Neural progenitor cell (in vitro differentiated cells): Measurements from ENCODE around the gene CDS2. TPM values are rescaled to one million over a fixed set of nuclear protein-coding genes. Genes with fewer than 3 reads are reported as not detected.

Source experiments
- DNase-seq: peaks from one replicate; pipeline ENCODE4 v3.0.0-alpha.2; 2016; ENCODE audit warnings: low spot score
- H2AFZ ChIP-seq: fragments of 200-600 bp; sonication (generic); replicated peaks from 2 replicates; pipeline ENCODE4 v1.6.1; 2016; ENCODE audit warnings: antibody characterized with exemption
- H3F3A ChIP-seq: fragments of 200-600 bp; sonication (generic); 2 replicates; pipeline ENCODE4 v1.6.1; 2016; ENCODE audit warnings: antibody characterized with exemption, low read depth
- H3K27ac ChIP-seq: fragments of 200-600 bp; sonication (generic); 2 replicates; pipeline ENCODE4 v1.5.1; 2016; ENCODE audit warnings: mild to moderate bottlenecking
- H3K27me3 ChIP-seq: fragments of 200-600 bp; sonication (generic); 2 replicates; pipeline ENCODE4 v1.6.1; 2016; ENCODE audit warnings: mild to moderate bottlenecking, moderate library complexity
- H3K36me3 ChIP-seq: fragments of 200-600 bp; sonication (generic); 2 replicates; pipeline ENCODE4 v1.5.1; 2016
- H3K4me1 ChIP-seq: fragments of 200-600 bp; sonication (generic); 2 replicates; pipeline ENCODE4 v1.6.1; 2016; ENCODE audit warnings: mixed run types
- H3K4me2 ChIP-seq: fragments of 200-600 bp; sonication (generic); 2 replicates; pipeline ENCODE4 v1.6.1; 2016
- H3K4me3 ChIP-seq: fragments of 200-600 bp; sonication (generic); 2 replicates; pipeline ENCODE4 v1.5.1; 2016
- H3K79me2 ChIP-seq: fragments of 200-600 bp; sonication (generic); 2 replicates; pipeline ENCODE4 v1.6.1; 2016; ENCODE audit warnings: low read depth
- H3K9ac ChIP-seq: fragments of 200-600 bp; sonication (generic); 2 replicates; pipeline ENCODE4 v1.6.1; 2016
- H3K9me3 ChIP-seq: fragments of 200-600 bp; sonication (generic); 2 replicates; pipeline ENCODE4 v1.5.1; 2016; ENCODE audit warnings: low read depth
- H4K20me1 ChIP-seq: fragments of 200-600 bp; sonication (generic); 2 replicates; pipeline ENCODE4 v1.6.1; 2016; ENCODE audit warnings: low read depth
- H3K27ac Mint-ChIP-seq: 3 replicates; pipeline ENCODE4 v1.8.0; 2021; ENCODE audit warnings: mixed read lengths
- H3K27me3 Mint-ChIP-seq: 2 replicates; pipeline ENCODE4 v1.8.0; 2022; ENCODE audit warnings: low read depth, mild to moderate bottlenecking, inconsistent platforms, moderate library complexity, mixed read lengths; ENCODE audit not compliant: insufficient read depth
- H3K36me3 Mint-ChIP-seq: 3 replicates; pipeline ENCODE4 v1.8.0; 2021; ENCODE audit warnings: mixed read lengths
- H3K4me1 Mint-ChIP-seq: 3 replicates; pipeline ENCODE4 v1.8.0; 2021; ENCODE audit warnings: mixed read lengths
- H3K4me3 Mint-ChIP-seq: 3 replicates; pipeline ENCODE4 v1.8.0; 2021; ENCODE audit warnings: mild to moderate bottlenecking, moderate library complexity, mixed read lengths
- H3K9me3 Mint-ChIP-seq: 3 replicates; pipeline ENCODE4 v1.8.0; 2020; ENCODE audit warnings: mixed read lengths
- EZH2 ChIP-seq: fragments of 200-600 bp; sonication (generic); IDR thresholded peaks from 2 replicates; pipeline ENCODE4 v1.6.1; 2017; ENCODE audit warnings: antibody characterized with exemption, mild to moderate bottlenecking, moderate library complexity
- EZH2phosphoT487 ChIP-seq: fragments of 200-600 bp; sonication (generic); IDR thresholded peaks from 2 replicates; pipeline ENCODE4 v1.6.1; 2017; ENCODE audit warnings: antibody characterized with exemption
- total RNA-seq: library from RNA; depleted of rRNA; stranded (reverse); fragments of >200 nt; gene quantifications from 2 replicates; pipeline ENCODE4 v1.2.3, GENCODE V29; 2015; ENCODE audit warnings: low replicate concordance
- TF ChIP-seq, protein P1 (sequence below): fragments of 200-600 bp; sonication (generic); IDR thresholded peaks from 2 replicates; pipeline ENCODE4 v1.5.1; 2017; ENCODE audit warnings: antibody characterized with exemption, mild to moderate bottlenecking

CDS2 gene
- total RNA-seq, 1 donor from 2014 or later = 59.8 TPM

DNA sequence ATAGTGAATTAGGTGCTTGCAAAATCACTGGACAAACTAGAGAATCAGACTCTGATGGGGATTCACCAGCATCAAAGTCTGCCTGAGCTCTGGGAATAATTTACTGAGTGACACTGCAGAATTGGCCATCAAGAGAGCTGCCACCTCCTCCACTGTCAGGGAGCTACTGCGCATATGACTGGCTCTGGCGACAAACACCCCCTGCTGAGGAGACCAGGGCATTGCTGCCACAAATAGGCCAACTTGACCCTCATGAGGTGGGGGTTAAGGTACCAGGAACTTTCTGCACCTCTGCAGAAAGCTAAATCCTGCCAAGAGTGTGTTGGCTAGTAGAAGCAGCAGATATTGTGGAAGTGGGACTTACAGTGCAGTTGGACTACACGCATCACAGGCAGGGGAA is 88.0 kb downstream of the CDS2 start:
- H3K36me3 Mint-ChIP-seq = peaks cover 1% of the 10 kb centered on the region
- no peak overlapping the region for H3K9ac ChIP-seq
- H3K27me3 ChIP-seq = no peaks in the 10 kb centered on the region
- H3K27ac ChIP-seq = no peak overlapping the region
- no peaks in the 10 kb centered on the region for H3K9me3 Mint-ChIP-seq
- no peak overlapping the region for H3K27ac Mint-ChIP-seq
- H3K27me3 Mint-ChIP-seq = peaks cover 2% of the 10 kb centered on the region
- no peaks in the 10 kb centered on the region for H3K4me1 ChIP-seq
- no peak overlapping the region for H3K4me3 Mint-ChIP-seq
- H3K36me3 ChIP-seq = no peaks in the 10 kb centered on the region
- no peak for DNase-seq
- no peaks in the 10 kb centered on the region for H3K79me2 ChIP-seq
- TF ChIP-seq, protein P1, sequence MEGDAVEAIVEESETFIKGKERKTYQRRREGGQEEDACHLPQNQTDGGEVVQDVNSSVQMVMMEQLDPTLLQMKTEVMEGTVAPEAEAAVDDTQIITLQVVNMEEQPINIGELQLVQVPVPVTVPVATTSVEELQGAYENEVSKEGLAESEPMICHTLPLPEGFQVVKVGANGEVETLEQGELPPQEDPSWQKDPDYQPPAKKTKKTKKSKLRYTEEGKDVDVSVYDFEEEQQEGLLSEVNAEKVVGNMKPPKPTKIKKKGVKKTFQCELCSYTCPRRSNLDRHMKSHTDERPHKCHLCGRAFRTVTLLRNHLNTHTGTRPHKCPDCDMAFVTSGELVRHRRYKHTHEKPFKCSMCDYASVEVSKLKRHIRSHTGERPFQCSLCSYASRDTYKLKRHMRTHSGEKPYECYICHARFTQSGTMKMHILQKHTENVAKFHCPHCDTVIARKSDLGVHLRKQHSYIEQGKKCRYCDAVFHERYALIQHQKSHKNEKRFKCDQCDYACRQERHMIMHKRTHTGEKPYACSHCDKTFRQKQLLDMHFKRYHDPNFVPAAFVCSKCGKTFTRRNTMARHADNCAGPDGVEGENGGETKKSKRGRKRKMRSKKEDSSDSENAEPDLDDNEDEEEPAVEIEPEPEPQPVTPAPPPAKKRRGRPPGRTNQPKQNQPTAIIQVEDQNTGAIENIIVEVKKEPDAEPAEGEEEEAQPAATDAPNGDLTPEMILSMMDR = no peak
- TF ChIP-seq EZH2 = no peak
- TF ChIP-seq EZH2phosphoT487 = no peak
- no peaks in the 10 kb centered on the region for H3K4me1 Mint-ChIP-seq
- H4K20me1 ChIP-seq = no peaks in the 10 kb centered on the region
- H3K4me2 ChIP-seq = no peak overlapping the region
- H2AFZ ChIP-seq = no peak overlapping the region
- H3K4me3 ChIP-seq = no peak overlapping the region
- H3F3A ChIP-seq = no peaks in the 10 kb centered on the region
- H3K9me3 ChIP-seq = no peaks in the 10 kb centered on the region

DNA sequence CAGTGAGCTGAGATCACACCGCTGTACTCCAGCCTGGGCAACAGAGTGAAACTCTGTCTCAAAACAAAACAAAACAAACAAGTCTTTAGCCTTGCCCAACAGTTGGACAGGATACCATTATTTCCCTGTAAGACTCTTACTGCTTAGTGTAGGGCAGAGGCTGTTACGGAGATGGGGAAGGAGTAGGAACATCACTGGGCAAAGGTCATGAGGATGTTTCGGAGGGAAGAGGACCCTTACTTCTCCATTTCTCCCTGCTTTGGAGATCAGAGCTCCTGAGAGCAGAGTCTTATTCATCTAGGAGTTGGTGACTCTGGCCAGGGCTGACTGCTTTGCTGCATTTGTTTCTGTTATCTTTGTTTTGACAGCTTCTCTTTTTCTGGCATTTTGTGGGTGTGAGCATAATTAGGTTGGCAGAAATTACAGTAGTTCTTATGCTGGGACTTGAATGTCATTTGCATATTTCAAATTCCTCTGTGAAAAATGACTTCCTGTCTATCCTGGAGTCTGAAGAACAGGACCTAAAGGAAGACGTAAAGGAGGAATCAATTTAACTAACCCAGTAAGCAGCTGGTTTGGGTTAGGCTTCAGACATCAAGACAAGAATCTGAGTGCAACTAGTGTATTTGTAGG is 89.0 kb downstream of the CDS2 start:
- no peak overlapping the region for H2AFZ ChIP-seq
- no peaks in the 10 kb centered on the region for H3K9me3 Mint-ChIP-seq
- H3K79me2 ChIP-seq = no peaks in the 10 kb centered on the region
- no peaks in the 10 kb centered on the region for H3K36me3 Mint-ChIP-seq
- no peak overlapping the region for H3K4me3 Mint-ChIP-seq
- H3F3A ChIP-seq = no peaks in the 10 kb centered on the region
- TF ChIP-seq EZH2 = no peak
- no peaks in the 10 kb centered on the region for H3K27me3 ChIP-seq
- H3K9me3 ChIP-seq = no peaks in the 10 kb centered on the region
- no peaks in the 10 kb centered on the region for H3K4me1 Mint-ChIP-seq
- DNase-seq = no peak
- no peak overlapping the region for H3K4me2 ChIP-seq
- H3K4me1 ChIP-seq = no peaks in the 10 kb centered on the region
- H3K36me3 ChIP-seq = no peaks in the 10 kb centered on the region
- no peak overlapping the region for H3K27ac ChIP-seq
- H3K27me3 Mint-ChIP-seq = peaks cover 2% of the 10 kb centered on the region
- no peak overlapping the region for H3K27ac Mint-ChIP-seq
- H3K4me3 ChIP-seq = no peak overlapping the region
- no peaks in the 10 kb centered on the region for H4K20me1 ChIP-seq
- H3K9ac ChIP-seq = no peak overlapping the region

DNA sequence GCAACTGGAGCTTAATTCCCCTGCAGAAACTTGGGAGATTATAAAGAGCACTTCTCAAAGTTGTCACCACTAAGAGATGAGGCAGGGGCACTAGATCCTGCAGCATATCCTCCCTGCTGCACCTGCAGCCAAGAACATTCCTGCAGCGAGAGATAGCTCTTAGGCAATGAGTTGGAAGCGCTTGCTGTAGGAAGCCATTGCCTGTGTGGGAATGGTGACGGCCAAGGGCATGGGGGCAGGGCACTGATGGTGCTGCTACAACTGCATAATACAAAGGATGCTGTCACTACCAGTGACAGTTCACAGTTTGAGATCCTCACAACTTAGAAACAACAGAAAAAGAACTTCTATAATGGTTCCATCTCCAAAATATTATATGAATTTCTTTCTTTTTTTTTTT is 89.9 kb downstream of the CDS2 start:
- no peak overlapping the region for H3K27ac Mint-ChIP-seq
- no peaks in the 10 kb centered on the region for H3K4me1 ChIP-seq
- no peaks in the 10 kb centered on the region for H3K79me2 ChIP-seq
- H3K9me3 ChIP-seq = no peaks in the 10 kb centered on the region
- H3K9me3 Mint-ChIP-seq = no peaks in the 10 kb centered on the region
- no peak overlapping the region for H3K4me2 ChIP-seq
- H3K27ac ChIP-seq = no peak overlapping the region
- no peak overlapping the region for H2AFZ ChIP-seq
- H4K20me1 ChIP-seq = no peaks in the 10 kb centered on the region
- H3K36me3 ChIP-seq = no peaks in the 10 kb centered on the region
- TF ChIP-seq EZH2phosphoT487 = no peak
- TF ChIP-seq, protein P1 = no peak
- TF ChIP-seq EZH2 = no peak
- H3K36me3 Mint-ChIP-seq = no peaks in the 10 kb centered on the region
- no peak for DNase-seq
- H3K9ac ChIP-seq = no peak overlapping the region
- no peaks in the 10 kb centered on the region for H3K27me3 ChIP-seq
- no peaks in the 10 kb centered on the region for H3F3A ChIP-seq
- peaks cover 2% of the 10 kb centered on the region for H3K27me3 Mint-ChIP-seq
- H3K4me3 Mint-ChIP-seq = no peak overlapping the region
- H3K4me3 ChIP-seq = no peak overlapping the region
- no peaks in the 10 kb centered on the region for H3K4me1 Mint-ChIP-seq

- no peaks in the 10 kb centered on the region for H3F3A ChIP-seq
- H3K4me3 Mint-ChIP-seq = no peak overlapping the region
These were observed 90.8 kb downstream of the CDS2 start for GRCh38 chr20:5217616-5218015.

More at GRCh38 chr20:5217616-5218015, 90.8 kb downstream of the CDS2 start:
- TF ChIP-seq EZH2 = no peak
- TF ChIP-seq EZH2phosphoT487 = no peak
- Histone ChIP-seq H3K4me2 (no peak overlapping the region), H3K27ac (no peak overlapping the region), H3K36me3 (no peaks in the 10 kb centered on the region), H4K20me1 (no peaks in the 10 kb centered on the region), H3K9me3 (no peaks in the 10 kb centered on the region), H3K9ac (no peak overlapping the region), H3K4me1 (no peaks in the 10 kb centered on the region), H3K4me3 (no peak overlapping the region), H3K79me2 (no peaks in the 10 kb centered on the region), H3K27me3 (no peaks in the 10 kb centered on the region), H2AFZ (no peak overlapping the region)
- Mint-ChIP-seq H3K9me3 (no peaks in the 10 kb centered on the region), H3K4me1 (no peaks in the 10 kb centered on the region), H3K36me3 (no peaks in the 10 kb centered on the region), H3K27me3 (peaks cover 2% of the 10 kb centered on the region), H3K27ac (no peak overlapping the region)
- DNase-seq = no peak
